RKO (cell line): Measurements from ENCODE around the gene HEMK1.

Experiments used
- DNase-seq: peaks from one replicate; pipeline ENCODE4 v3.0.0-alpha.2; 2016; ENCODE audit warnings: low spot score

HEMK1 gene

DNA sequence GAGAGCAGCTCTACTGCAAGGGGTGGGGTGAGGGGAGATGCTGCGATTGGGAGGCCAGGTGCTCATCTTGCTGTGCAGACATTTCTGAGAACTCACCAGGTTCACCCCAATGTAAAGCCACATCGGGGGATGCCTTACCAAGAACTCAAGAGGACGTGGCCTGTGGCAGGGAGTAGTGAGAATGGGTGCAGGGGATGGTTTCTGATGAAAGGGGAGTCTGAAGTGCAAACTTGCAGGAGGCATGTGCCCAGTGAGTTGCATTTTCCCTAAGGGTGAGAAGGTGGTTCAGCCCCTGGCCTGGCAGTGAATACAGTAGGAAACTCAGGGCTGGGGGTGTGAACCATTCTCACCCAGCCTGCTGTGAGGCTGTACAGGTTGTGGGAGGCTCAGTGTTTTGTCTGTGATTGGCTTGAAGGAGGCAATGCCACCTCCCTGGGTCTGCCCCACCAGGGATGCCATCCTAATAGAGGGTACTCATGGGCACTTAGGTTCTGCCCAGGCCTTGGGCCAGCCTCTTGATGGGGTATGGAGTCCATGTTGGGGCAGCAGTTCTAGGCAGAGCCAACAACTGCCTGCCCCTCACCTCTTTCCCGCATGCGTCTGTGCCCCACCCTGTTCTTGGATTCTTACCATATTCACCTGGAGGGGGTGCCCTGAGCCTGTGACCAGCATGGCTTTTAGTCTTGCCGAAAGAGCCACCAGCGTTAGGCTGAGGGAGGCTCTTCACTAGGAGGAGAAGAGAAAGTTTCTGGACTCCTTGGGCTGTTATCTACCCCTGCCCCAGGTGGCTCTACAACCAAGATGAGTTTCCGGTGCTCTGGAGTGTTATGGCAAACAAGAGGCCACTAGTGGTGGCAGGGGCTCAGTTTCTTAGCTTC lies 4.5 kb downstream of the HEMK1 start:
- DNase-seq: no peak

- DNase-seq: no peak
These were observed 5.1 kb downstream of the HEMK1 start for GRCh38 chr3:50574444-50574831.

DNA sequence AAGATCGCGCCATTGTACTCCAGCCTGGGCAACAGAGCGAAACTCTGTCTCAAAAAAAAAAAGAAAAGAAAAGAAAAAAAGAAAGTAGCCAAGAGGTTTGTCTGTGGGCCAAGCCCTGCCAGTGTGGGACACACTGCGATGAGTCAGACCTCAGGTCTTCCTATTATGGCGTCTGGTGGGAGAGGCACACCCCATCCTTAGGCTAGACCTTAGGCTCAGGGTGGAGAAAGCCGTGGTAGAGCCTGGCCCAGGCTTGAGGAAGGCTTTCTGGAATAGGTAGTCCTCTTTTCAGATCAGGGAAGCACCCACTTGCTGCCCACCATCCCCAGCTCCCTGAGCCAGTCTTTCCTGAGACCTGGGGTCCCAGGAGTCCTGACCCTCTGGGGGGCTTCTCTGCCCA lies 6.0 kb downstream of the HEMK1 start:
- no peak for DNase-seq

GRCh38 chr3:50577348-50577747 lies 8.0 kb downstream of the HEMK1 start:
- DNase-seq: no peak

DNA sequence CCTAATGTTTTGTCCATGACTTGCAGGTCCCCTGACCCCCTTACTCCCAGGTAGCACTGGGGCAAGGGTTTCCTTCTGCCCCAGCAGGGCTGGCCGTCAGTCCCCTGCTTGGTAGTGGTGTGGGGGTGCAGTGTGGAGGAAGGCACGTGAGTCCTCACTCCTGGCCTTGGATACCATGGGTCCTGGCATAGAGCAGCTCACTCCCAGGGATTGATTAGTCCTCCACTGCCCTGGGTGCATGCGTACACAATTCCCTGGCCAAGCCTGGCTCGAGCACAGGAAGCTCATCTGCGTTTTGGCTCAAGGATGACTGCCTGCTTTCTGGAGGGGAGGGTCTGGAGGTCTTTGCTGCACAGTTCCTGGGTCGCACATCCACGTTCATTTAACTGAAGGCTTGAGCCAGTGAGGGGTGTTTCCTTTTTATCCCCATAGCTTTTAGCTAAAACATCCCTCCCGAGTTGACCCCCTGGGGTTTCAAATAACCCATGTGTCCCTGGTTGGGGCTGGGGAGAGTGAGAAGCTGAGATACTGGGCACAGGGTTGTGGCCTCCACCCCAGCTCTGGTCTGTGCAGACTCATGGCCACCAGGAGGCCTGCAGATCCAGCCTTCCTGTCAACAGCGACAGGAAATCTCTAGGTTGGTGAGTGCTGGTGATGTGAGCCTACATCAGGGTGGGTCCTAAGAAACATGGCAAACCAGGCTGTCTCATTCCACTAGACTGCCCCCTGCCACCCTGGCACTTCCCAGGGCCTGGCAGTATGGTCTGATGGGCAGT lies 11.5 kb downstream of the HEMK1 start:
- no peak for DNase-seq

GRCh38 chr3:50581459-50581842 lies 12.1 kb downstream of the HEMK1 start:
- DNase-seq: no peak

- no peak for DNase-seq
These were observed 12.8 kb downstream of the HEMK1 start for GRCh38 chr3:50582083-50582482.

DNA sequence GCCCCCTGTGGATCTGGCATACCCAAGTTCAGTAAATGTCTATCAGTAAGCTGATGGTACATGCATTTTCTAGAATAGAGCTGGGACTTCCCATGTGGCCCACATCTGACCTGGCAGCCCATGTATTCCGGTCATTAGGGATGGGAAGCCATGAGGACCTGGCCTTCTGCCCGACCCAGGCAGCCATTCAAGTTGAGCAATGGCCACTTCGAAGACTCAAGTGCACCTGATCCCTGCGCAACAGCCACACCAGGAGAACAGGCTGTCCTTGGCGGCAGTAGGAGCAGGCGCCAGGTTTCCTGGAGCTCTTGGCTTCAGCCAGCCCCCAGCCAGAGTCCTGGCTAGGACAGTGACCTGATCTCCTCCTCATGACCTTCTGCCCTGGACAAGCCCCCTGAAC lies 14.6 kb downstream of the HEMK1 start:
- DNase-seq: no peak

GRCh38 chr3:50584391-50584790 lies 15.1 kb downstream of the HEMK1 start:
- no peak for DNase-seq

DNA sequence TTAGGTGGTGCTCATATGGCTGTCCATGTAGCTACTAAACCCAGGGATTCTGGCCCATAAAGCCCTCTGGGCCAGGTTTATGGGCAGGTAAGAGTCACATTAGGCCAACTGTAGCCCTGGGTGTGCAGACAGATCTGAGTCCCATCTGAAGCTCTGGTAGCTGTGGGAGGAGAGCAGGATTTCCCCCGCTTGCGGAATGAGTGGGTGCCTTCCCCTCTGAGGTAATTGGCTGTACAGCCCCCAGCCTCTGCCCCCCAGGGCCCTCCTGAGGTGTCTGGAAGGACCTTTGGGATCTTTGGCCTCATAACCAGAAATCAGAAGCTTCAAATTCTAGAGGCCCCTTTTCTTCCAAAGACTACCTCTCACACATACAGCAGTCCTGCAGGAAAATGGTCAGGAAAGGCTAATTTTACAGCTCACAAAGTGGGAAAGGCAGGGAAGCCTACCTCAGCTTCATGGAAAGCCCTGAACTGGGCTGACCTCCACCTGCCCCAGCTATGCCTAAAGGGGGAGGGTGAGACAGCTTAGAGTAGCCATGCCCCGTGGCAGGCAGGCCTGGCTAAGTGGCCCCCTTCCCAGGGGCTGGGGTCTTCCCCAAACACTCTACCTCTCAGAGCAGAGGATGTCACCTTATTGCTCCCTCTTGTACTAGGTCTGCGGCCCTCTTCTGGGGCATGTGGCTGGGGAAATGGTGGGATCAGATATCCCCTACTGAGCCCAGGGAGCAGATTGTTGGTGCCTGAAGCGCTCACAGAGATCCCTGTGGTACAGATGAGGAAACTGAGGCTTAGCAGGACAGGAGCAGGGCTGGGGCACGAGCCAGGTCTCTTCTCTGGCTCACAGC lies 16.8 kb downstream of the HEMK1 start:
- no peak for DNase-seq

- DNase-seq: no peak
These were observed 17.4 kb downstream of the HEMK1 start for GRCh38 chr3:50586763-50587070.

DNA sequence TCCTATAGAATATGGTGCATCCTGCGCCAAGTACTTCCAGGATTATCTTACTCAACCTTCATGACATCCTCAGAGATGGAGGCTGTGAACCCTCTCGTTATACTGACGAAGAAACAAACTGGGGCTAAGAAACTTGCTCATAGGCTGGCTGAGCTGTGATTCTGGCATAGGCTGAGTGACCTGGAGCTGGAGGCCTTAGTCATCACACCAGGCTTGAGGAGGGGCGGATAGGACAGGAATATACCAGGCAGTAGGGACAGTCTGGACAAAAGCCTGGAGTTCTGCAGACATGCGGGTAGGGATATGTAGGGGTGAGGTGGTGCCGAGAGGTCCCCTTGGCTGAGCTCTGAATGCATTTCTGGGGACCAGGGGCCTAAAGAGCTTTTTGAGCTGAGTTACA lies 18.1 kb downstream of the HEMK1 start:
- DNase-seq: no peak

GRCh38 chr3:50587806-50588758 lies 18.8 kb downstream of the HEMK1 start:
- no peak for DNase-seq

DNA sequence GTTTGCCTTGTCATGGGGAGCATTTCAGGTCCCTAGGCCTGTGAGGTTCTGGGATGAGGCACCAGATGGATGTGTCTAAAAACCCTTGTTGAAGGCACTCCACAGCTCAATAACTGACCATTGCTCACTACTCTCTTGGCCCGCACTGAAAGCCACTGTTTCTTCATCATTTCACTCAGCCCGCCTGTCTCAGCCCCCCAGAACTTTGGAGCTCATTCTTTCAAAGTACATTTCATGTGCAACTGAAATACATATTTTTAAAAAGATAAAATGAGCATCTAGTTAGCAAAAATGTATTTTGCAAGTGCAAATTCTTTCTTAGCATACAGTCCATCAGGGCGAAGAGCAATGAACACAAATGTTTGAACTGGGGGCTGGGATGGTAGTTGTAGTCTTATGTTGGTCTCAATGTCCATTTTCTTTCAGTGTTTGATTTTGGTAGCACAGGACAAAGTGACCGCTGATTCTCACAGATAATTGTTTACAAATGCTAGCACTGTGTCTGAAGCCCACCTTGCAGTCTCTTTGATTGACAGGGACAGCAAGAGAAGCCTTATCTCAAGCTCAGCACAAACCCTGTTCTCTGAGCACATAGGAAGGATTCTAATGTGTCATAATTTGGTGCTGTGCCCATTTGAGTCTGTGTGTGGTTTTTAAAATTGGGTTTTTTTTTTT lies 19.6 kb downstream of the HEMK1 start:
- no peak for DNase-seq

GRCh38 chr3:50591196-50591741 lies 21.9 kb downstream of the HEMK1 start:
- DNase-seq: no peak

DNA sequence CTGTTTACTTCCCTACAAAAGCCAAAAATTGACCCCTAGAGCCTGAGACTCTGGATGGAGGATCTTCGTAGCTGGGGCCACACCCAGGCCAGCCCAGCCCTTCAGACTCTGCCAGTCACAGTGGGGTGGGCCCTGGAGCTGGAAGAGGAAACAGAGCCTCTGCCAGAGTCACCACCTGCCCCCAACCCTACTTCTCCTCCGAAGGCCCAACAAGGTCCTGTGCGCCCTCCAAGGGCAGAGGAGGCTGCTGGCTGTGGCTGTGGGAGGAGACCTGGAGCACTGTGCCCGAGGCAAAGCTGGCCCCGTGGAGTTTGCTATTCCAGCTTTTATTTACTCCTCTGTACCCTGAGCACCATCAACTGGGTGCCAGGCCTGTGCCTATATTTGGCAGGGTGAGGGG lies 23.2 kb downstream of the HEMK1 start:
- DNase-seq: no peak

DNA sequence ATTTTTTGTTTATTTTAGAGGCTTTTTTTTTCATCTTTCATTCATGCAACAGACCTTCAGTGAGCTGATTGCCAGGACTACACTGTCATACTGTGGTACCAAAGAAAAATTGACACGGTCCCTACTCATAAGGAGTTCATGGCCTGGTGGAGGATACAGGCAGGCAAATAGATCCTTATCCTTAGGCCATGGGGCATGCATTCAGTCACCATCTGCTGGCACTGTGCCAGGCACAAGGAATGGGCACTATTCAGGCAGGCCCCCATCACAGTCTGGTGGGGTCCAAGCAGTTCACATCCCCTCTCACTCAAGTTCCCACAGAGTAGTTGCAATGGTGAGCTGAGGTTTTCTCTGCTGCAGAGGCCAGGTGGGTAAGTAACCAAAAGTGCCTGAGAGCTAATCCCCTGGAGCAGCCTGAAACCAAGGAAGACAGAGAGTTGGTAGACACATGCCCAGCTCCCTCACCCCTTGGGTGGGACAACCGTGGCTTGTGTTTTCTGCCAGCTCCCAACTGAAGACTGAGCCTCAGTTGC lies 25.0 kb downstream of the HEMK1 start:
- no peak for DNase-seq

DNA sequence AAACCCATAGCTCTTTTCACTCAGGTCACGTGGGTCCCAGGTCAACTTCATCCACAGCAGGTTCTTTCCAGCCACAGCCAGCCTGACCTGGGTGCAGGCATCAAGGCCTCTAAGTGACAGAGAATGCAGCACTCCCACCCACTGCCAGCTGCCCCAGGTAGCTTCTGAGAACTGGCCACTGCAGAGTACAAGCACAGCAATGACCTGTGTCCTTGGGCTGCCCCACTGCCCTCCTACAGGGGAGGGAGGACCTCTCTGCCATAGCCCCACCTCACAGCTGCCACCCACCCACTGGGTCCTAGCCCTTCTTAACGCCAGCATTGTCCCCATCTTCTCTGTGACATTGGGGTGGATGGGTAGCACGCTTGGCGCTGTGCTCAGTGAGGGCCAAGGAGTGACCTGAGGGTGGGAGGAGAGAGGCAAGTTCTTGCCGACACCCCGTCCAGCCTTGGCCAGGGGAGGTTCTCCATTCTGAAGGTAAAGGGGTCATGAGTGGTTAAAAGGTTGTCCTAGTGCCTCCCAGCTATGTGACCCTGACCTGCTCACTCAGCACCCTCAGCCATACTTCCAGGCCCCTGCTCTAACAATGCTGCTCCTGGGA lies 29.9 kb downstream of the HEMK1 start:
- DNase-seq: no peak

DNA sequence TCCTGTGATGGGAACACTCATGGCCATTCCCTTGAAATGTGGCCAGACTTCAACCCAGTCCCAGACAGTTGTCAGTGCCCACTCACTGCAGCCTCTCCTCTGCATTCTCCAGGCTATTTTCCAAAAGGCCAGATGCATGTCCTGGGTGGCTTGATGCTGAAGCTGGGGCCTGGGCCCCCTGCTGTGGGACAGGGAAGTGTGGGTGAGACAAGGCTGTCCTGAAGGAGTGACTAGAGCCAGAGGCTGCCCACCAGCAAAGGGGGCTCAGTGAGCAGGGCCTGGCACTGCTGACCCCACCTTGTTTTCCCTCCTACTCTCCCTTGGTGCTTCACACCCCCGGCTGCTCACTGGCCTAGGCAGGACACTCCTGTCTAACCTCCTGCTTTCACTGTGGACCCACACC lies 30.4 kb downstream of the HEMK1 start:
- DNase-seq: no peak

GRCh38 chr3:50600141-50600753 lies 30.9 kb downstream of the HEMK1 start:
- DNase-seq: no peak
